Spleen (tissue), 7 donors: ENCODE measurements around the gene ERMARD.

Experiments
- POLR2AphosphoS5 ChIP-seq, 3 donors: sonication (generic); formaldehyde crosslinking; IDR thresholded peaks; one replicate each; pipeline ENCODE4 v1.5.1; 2017; ENCODE audit warnings: antibody characterized with exemption in 3 of 3
- TF ChIP-seq, protein P1 (sequence below), 11 experiments: fragments of 200-600 bp in 7 of 11; fragments of 450-650 bp in 4 of 11; sonication (generic) in 4 of 11; IDR thresholded peaks in 8 of 11; conservative IDR thresholded peaks in 3 of 11; 1 replicate in 7 of 11; 2 replicates in 4 of 11; pipeline versions ENCODE4 v1.4.0 to v1.8.0; 2016 to 2021; ENCODE audit warnings: antibody characterized with exemption in 11 of 11, inconsistent platforms in 4 of 11, mild to moderate bottlenecking in 1 of 11
- donor health status: DM: no; HTN: no; CAD: no; lungs with moderate emphysema.
- donor health status: DM: no; HTN: no; CAD: no.
- donor health status: DM: no; HTN: no; CAD: no.

DNA sequence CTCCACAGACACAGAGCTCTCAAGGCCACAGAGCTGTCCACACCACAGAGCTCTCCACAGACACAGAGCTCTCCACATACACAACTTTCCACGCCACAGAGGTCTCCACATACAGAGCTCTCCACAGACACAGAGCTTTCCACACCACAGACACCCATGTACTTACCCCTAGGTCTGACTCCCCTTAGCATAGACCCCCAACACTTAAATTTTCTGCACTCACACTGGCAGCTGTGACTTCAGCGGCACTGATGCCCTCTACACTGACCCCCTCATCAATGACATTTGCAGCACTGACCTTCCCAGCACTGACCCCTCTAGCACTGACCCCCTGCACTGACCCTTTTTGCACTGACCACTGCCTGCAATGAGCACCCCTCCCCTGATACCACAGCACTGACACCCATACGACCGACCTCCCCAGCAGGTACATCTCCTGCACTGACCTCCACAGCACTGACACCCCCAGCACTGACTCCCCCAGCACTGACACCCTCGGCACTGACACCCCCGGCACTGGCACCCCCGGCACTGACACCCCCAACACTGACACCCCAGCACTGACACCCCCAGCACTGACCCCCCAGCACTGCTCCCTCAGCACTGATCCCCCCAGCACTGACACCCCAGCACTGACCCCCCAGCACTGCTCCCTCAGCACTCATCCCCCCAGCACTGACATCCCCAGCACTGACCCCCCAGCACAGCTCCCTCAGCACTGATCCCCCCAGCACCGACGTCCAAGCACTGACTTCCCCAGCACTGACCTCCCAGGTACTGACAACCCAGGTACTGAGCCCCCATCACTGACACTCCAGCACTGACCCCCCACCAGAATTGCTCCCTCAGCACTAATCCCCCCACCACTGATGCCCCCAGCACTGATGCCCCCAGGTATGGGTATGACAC, 56.5 kb downstream of the ERMARD start:
- TF ChIP-seq, protein P1, sequence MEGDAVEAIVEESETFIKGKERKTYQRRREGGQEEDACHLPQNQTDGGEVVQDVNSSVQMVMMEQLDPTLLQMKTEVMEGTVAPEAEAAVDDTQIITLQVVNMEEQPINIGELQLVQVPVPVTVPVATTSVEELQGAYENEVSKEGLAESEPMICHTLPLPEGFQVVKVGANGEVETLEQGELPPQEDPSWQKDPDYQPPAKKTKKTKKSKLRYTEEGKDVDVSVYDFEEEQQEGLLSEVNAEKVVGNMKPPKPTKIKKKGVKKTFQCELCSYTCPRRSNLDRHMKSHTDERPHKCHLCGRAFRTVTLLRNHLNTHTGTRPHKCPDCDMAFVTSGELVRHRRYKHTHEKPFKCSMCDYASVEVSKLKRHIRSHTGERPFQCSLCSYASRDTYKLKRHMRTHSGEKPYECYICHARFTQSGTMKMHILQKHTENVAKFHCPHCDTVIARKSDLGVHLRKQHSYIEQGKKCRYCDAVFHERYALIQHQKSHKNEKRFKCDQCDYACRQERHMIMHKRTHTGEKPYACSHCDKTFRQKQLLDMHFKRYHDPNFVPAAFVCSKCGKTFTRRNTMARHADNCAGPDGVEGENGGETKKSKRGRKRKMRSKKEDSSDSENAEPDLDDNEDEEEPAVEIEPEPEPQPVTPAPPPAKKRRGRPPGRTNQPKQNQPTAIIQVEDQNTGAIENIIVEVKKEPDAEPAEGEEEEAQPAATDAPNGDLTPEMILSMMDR (IDR thresholded peaks at IDR 0.05 in 8 of 11, conservative IDR thresholded peaks at IDR 0.05 in 3 of 11): no peak
- TF ChIP-seq POLR2AphosphoS5 (IDR thresholded peaks at IDR 0.05): no peak
